H54 (cell line): ENCODE measurements around the gene TBC1D5.
"Not testable (repeated sequence)": the region's sequence is repeated elsewhere in the genome, so short reads cannot be mapped to it uniquely, and the experiment has no call there.

Experiments used
- DNase-seq: peaks from one replicate; pipeline ENCODE4 v3.0.0; 2011; ENCODE audit warnings: low spot score, mixed read lengths; ENCODE audit not compliant: insufficient read length
- FAIRE-seq: peaks from 3 replicates; lab custom pipeline; 2011; peaks lifted over from hg19 to GRCh38; lab: Jason Lieb, UNC
- POLR2A ChIP-seq: IDR thresholded peaks from 2 replicates; pipeline ENCODE4 v1.6.1; 2011; ENCODE audit warnings: low read depth, mild to moderate bottlenecking, low read length

Gene TBC1D5

DNA sequence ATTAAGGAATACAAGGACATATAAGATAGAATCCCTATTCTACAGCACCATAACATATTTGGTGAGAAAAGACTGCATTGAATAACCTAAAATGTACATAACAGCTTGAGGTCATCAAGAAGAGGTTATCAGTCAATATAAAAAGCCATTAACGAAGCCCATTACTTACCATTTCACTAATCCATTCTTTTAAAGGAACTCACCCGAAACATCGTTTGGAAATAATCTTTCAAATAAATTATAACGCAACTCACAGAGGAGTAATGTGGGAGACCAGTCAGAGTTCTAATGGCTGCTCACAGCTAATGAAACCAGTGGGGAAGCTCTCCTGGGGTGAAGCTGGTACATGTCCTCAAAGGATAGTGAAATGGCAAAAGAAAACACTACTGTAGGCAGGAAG, 188.4 kb downstream of the TBC1D5 start:
- FAIRE-seq (no peak), DNase-seq (no peak)
- TF ChIP-seq POLR2A, result no peak

DNA sequence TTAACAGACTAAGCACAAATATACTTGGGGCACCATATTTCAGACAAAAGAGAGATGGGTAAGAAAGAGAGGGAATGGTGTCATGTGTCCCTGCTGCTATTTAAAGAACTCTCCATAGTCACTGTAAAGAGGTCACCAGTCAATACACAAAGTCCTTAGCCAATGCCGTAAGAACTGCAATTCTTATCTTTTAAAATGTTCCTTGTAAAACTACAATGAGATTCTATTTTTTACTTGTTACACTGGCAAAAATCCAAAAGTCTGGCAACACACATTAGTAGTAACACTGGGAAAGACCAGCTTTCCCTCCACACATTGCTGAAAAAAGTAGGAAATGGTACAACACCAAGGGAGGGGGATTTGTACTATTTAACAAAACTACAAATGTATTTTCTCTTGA, 189.4 kb downstream of the TBC1D5 start:
- no peak for DNase-seq
- TF ChIP-seq POLR2A, result no peak
- no peak for FAIRE-seq

DNA sequence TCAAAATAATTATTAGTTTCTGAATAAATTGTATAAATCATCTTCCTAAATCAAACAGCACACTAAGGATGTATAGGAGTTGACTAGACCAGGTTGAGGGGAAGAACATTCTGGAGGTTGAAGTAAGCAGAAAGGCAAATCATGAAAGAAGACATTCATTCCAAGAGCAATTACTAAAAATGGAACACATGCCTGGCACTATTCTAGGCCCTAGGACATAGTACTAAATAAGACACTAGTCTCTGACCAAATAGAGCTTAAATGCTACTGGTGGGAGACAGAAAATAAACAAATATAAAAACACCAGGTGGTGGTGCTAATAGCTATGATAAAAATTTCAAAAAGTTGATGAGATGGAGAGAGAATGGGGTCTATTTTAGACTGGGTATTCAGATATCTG, 190.1 kb downstream of the TBC1D5 start:
- FAIRE-seq, result no peak
- TF ChIP-seq POLR2A, result no peak
- DNase-seq, result no peak

DNA sequence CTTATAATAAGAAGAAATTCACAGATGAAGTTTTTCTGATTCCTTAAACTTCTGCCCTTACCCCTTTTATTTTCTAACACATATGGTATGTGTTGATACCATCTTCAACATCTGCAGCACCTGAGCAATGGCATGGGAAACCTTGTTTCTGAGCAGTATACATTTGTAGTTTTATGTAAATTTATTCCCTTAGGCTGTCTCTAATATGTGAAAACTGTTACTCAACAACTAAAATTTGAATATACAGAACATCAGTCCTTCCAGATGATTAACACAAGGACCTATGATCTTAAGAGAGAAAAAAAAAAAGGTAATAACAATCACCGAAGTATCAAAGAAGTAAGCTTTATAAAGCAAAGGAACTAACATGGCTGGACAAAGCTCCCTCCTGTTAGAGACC, 190.5 kb downstream of the TBC1D5 start:
- DNase-seq (no peak), FAIRE-seq (no peak)
- TF ChIP-seq POLR2A, result no peak

DNA sequence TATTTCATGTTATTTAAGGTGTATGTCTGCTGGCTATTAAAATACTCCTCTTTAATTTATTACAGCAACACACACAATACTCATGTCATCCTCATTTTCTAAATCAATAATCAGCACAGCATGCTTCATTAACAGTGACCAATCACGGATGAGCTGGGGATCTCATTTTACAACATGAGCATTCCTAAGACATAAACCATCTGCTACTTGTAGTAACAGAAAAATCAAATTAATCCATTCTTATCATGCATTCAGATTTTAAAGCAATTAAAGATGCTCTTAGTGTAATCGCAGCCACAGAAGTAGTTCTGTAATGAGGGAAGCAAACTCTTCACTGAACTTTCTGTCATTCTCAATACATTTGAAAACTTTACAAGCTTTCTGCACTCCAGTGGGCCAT, 191.1 kb downstream of the TBC1D5 start:
- no peak for FAIRE-seq
- no peak for DNase-seq

DNA sequence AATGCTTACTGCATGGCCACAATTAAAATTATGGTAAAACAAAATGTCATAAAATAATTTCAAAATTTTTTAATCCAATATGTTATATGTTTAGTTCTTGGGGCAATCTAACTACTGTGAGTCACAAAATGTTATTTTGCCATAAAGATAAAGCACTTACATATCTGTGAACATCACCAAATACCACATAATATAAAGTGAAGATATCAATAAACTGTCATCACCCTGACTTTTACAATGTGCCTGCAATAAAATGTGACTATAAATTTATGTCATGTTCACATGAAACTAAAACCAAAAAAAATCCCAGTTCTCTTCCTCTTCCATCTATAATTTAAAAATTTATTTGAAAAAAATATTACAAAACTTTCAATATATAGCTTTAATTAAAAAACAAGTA, 191.8 kb downstream of the TBC1D5 start:
- DNase-seq (no peak), FAIRE-seq (no peak)
- no peak for TF ChIP-seq POLR2A

More for the DNA sequence above, 191.1 kb downstream of the TBC1D5 start:
- no peak for TF ChIP-seq POLR2A

DNA sequence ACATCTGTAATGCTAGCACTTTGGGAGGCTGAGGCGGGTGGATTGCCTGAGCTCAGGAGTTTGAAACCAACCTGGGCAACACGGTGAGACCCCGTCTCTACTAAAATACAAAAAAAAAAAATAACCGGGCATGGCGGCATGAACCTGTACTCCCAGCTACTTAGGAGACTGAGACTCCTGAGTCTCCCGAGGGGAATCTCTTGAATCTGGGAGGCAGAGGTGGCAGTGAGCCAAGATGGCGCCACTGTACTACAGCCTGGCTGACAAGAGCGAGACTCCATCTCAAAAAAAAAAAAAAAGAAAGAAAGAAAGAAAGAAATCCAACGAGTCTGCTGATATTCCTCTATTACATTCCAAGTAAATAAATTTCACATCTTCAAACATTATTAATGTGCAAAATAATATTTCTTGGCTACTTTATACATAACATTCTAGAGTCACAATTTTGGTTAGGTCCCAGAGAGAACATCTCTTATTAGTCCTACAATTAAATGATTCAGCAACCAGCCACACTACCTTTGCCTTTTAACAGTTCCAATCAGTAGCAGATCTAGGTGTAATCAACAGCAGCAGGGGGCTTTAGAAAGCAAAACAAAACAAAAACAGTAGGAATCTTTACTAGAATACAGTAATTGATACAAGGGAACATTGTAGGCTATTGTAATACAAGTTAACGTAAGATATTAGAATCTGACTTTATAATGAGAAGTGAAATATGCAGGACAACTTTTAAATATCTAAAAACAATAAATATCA, 195.8 kb downstream of the TBC1D5 start:
- DNase-seq, result no peak
- TF ChIP-seq POLR2A, result no peak
- FAIRE-seq, result no peak

DNA sequence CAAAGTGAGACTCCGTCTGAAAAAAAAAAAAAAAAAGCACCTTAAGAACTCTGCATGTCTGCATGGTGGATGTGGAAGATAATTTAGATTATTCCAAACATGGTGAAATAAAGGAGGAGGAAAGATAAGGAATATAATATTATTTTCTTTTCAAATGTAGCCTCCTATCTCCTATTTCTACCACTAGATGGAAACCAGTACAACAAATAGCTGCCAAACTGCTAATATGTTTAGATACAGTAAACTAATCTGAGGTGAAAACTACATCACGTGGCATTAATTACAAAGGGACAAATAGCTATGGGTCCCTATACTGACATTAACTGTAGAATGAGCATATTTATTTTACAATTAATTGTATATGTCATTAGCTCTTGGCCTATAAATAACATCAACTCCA, 197.8 kb downstream of the TBC1D5 start:
- DNase-seq (no peak), FAIRE-seq (no peak)
- no peak for TF ChIP-seq POLR2A

DNA sequence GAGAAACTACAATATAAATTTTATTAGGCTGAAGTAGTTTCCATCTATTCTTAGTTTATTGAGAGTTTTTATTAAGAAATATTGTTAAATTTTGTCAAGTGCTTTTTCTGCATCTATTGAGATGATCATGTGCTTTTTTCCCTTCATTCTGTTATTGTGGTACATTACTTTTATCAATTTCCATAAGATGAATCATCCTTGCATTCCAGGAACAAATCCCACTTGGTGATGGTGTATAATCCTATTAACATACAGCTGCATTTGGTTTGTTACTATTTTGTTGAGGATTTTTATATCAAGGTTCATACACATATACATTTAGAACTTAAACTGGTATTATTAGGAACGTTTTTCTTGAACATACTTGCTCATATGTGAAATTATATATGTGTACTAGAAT, 199.8 kb downstream of the TBC1D5 start:
- no peak for FAIRE-seq
- no peak for TF ChIP-seq POLR2A
- no peak for DNase-seq

DNA sequence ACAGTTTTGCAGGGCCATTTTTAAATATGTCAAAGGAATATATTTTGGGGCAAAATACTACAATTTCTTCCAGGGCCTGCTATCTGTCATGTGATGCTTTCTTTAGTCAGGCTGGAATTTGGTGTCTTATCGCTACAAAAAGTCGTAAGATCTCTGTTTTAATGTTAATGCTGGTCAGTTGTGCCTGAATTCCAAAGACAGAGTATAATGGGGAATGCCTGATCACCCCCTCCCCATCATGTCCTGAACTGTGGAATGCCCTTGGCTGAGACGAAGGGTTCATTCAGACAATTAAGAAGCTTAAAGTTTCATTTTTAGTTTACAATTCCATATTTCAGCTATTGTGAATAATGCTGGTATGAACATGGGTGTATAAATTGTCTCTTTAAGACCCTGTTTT, 203.0 kb downstream of the TBC1D5 start:
- TF ChIP-seq POLR2A, result no peak
- DNase-seq, result no peak
- FAIRE-seq, result no peak

DNA sequence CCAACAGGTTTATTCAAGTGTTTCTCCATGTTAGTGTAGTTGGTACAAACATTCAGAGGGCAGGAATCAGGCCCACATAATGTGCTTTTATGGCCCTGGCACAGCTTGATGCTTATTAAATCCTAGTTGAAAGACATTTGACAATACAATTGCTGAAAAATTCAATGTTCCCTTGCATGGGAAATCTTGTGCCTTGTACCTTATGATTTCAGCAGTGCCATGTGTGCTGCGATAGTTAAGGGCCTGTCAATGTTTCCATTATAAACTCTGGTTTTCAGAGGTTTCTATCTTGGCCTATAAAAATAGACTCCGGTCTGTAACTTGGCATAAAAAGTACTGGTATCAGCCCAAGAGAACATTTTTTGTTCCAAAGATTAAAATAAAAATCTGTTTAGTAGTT, 207.2 kb downstream of the TBC1D5 start:
- TF ChIP-seq POLR2A, result no peak
- no peak for FAIRE-seq
- DNase-seq, result no peak

DNA sequence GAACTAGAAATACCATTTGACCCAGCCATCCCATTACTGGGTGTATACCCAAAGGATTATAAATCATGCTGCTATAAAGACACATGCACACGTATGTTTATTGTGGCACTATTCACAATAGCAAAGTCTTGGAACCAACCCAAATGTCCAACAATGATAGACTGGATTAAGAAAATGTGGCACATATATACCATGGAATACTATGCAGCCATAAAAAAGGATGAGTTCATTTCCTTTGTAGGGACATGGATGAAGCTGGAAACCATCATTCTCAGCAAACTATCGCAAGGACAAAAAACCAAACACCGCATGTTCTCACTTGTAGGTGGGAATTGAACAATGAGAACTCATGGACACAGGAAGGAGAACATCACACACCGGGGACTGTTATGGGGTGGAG, 210.0 kb downstream of the TBC1D5 start:
- FAIRE-seq, DNase-seq: not testable (repeated sequence)

DNA sequence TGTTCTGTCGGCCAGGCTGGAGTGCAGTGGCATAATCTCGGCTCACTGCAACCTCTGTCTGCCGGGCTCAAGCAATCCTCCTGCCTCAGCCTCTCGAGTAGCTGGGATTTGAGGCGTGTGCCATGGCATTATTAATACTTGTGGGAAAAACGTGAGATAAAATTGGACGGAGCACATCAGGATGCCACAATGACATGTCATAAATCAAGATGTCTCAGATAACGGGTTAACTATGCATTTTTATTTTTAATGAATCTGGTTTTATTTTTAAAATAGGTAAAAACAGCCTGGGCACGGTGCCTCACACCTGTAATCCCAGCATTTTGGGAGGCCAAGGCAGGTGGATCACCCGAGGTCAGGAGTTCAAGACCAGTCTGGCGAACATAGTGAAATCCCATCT, 212.8 kb downstream of the TBC1D5 start:
- no peak for FAIRE-seq
- DNase-seq, result no peak

DNA sequence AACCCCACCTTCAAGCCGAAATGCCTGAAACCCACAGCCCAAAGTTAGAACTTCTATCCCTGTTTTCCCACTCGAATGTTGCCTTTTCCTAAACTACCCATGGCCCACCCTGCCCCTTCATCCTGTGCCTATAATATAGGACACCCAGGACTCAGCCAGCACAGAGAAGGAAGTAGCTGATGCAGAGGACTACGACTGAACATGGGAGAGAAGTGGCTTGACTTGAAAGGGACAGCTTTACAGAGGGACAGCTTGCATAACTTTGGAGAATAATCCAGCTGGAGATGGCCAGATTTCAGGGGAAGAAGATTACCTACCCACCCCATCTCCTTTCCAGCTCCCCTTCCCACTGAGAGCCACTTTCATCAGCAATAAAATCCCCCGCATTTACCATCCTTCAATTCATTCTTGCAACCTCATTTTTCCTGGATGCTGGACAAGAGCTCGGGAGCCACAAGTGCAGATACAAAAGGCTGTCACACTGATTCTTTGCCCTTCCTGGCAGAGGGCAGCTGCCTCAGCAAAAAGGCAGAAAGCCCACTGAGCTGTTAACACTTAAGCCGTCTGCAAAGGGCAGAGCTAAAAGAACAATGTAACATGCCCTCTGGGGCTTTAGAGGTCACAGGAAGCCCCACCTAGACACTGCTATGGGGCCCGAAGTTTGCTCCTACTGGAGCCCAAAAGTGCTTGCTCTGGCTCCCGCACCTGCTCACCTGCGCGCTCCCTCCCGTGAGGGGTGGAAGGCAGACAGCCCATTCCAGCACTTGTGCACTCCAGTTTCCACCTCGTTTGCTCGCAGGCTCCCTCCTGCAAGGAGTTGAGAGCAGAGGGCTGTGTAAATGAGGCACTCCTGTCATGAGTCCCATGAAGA, 224.0 kb downstream of the TBC1D5 start:
- no peak for TF ChIP-seq POLR2A
- FAIRE-seq (no peak), DNase-seq (no peak)

More for the DNA sequence above, 212.8 kb downstream of the TBC1D5 start:
- no peak for TF ChIP-seq POLR2A

DNA sequence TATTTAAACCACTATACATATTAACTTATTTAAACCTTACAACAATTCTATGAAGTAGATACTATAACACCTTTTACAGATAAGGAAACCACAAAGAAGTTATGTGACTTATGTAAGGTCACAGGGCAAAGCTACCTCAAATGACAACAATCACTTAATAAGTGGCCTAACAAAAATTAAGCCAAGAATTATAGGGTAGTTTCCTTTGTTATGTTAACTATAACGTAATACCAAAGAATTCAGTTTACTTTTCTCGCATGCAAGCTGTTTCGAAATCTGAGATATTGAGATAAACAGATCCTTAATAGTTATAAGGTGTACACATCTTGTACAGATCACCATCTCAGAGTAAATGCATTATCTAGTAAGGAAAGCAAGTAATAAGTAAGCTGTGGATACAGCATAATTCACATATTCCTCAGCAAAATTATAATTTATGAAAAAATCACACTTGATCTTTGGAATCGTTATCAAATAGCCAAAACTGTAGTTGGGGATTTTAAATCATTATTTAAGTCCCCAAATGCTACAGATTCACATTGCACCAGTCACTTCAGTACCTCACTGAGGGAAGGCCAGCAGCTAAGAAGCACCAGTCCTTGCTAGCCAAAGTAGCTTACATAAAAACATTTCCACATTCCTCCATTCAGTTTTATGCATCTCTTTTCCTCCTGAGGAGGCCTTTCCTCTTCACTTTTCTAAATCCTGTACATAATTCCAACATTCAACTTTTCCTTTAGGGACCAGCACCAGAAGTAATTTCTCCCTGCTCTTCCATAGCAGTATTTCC, 226.8 kb downstream of the TBC1D5 start:
- TF ChIP-seq POLR2A, result no peak
- no peak for DNase-seq
- FAIRE-seq, result peak; percentile 55
